ENCODE results near the gene ZNF419. TPM values are rescaled to one million over a fixed set of nuclear protein-coding genes. Genes with fewer than 3 reads are reported as not detected.

Gene ZNF419
- total and polyA plus RNA-seq, 9 of the 15 experiments (the other 6 are each of a cell fraction or from before 2014, with no cell fraction given) = 0.07 to 5.4 (median 1.5) TPM

DNA sequence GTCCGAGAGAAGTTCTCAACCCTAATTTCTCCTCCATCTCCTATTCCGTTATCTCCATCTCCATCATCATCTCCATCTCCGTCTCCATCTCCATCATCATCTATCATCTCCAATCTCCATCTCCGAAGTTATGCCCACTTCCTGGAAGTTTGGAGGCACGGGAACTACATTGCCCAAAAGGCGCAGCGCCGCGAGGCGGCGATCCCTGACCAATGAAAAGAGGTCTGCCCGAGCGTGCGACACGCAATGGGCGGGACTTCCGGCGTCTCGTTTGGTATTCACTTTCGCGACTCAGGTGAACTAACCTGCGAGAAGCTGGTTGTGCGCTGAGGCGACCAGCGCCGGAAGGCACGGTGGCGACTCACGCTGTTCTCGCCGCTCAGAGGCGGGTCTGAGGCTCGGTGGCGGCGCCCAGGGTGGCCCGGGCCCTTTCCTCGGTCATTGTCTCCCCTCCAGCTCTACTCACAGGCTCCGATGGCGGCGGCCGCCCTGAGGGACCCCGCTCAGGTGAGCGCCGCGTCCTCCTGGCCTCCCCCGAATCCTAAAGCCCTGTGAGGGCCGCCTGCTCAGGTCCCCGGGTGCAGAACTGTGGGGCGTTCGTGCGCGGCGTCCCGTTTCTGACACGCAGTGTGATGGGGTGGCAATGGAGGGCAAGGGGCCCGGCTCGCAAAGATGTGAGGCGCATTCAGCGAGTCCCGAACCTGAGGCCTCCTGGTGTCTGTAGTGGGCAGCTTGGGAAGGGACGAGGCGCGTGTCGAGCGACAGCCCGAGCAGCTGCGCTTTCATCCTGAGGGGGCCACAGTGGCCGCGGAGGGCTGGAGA is at the start of gene ZNF419 (continued):
- TF ChIP-seq AFF1 (IDR thresholded peaks at IDR 0.05; ENCODE audit: low read depth in 1 of 2, partially characterized antibody in 2 of 2) (peak in 1 of 2 experiments; percentile 84), GABPB1 (CRISPR knock-in tag; IDR thresholded peaks at IDR 0.05) (peak; percentile 90)

DNA sequence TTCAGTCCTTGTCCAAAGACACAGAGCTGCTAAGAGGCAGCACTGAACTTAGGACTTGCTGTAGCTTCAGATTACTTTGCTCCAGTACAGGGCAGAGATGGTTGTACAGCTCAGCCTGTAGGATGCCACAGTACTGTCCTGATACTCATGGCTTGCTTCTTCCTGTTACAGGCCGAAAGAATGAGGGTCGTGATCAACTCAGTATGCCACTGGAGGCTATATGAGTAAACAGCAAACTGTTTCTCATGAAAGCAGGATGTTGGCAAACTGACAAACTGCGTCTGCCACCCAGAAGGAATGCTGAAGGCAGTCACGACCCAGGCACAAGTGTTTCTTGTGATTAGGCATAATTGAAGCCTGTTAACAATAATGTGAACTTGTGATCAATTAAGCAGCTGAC is 49.6 kb upstream of the ZNF419 start:
- peaks cover 61% of the 10 kb centered on the region for H3K79me2 ChIP-seq (ENCODE audit: control insufficient read depth, insufficient read depth, low read length)
- no peak overlapping the region for H3K9ac ChIP-seq (ENCODE audit: insufficient read depth in 1 of 2, low read depth in 2 of 2, low read length in 2 of 2)
- no peak for ATAC-seq
- ChIA-PET CTCF (ENCODE audit: low intra/inter-chr PET ratio) (no interaction called here), POLR2A (no interaction called here)
- H3K4me2 ChIP-seq (ENCODE audit: insufficient read depth, low read length) = no peak overlapping the region
- no peak for FAIRE-seq
- no peaks in the 10 kb centered on the region for H3K9me1 ChIP-seq (ENCODE audit: control insufficient read depth, insufficient read depth, low read length)
- no peak overlapping the region for H2AFZ ChIP-seq (ENCODE audit: low read depth, low read length)
- in situ Hi-C loops (cut with MboI) (no loop called here), intact Hi-C loops (cut with micrococcal nuclease) (no loop called here)
- no peak for DNase-seq (ENCODE audit: extremely low read depth in 1 of 4, low spot score in 3 of 4)
- H4K20me1 ChIP-seq (replicated peaks; ENCODE audit: control insufficient read depth, insufficient read depth, low read length) = 0 out of 2 replicates have a peak, but pooled peaks cover 8% of the 10 kb centered on the region
- H3K27me3 ChIP-seq (ENCODE audit: control insufficient read depth in 2 of 2, insufficient read depth in 2 of 2, low read length in 2 of 2) = no peaks in the 10 kb centered on the region
- H3K4me3 ChIP-seq = no peak overlapping the region
- BruUV-seq (replicated peaks) = no TSS peak
- WGBS (ENCODE audit: insufficient coverage, low coverage, missing lambda C conversion rate) = 92% methylated on average over 4 of the region's 4 CpGs
- peaks cover 5% of the 10 kb centered on the region for H3K9me3 ChIP-seq (replicated peaks; ENCODE audit: control insufficient read depth, insufficient read depth, low read depth, low read length)
- H3K4me1 ChIP-seq (replicated peaks in 1 of 2; ENCODE audit: control insufficient read depth in 2 of 2, insufficient read depth in 2 of 2, low read length in 2 of 2) = peaks cover 5 to 9% of the 10 kb centered on the region in 2 experiments; a peak in 3 of 5 replicates
- peaks cover 23% of the 10 kb centered on the region; the same call in 2 of the 3 replicates for H3K36me3 ChIP-seq (ENCODE audit: control insufficient read depth, insufficient read depth, low read length)
- TF ChIP-seq ZNF75A (CRISPR knock-in tag; IDR thresholded peaks at IDR 0.05) (no peak), NEUROD1 (IDR thresholded peaks at IDR 0.05; ENCODE audit: borderline replicate concordance, low read depth, low read length, partially characterized antibody) (no peak), SRSF7 (optimal IDR thresholded peaks at IDR 0.05; ENCODE audit: low read depth, low read length) (no peak), WHSC1 (IDR thresholded peaks at IDR 0.05; ENCODE audit: low read length) (no peak)
- TF ChIP-seq, protein P1, sequence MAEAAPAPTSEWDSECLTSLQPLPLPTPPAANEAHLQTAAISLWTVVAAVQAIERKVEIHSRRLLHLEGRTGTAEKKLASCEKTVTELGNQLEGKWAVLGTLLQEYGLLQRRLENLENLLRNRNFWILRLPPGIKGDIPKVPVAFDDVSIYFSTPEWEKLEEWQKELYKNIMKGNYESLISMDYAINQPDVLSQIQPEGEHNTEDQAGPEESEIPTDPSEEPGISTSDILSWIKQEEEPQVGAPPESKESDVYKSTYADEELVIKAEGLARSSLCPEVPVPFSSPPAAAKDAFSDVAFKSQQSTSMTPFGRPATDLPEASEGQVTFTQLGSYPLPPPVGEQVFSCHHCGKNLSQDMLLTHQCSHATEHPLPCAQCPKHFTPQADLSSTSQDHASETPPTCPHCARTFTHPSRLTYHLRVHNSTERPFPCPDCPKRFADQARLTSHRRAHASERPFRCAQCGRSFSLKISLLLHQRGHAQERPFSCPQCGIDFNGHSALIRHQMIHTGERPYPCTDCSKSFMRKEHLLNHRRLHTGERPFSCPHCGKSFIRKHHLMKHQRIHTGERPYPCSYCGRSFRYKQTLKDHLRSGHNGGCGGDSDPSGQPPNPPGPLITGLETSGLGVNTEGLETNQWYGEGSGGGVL (CRISPR knock-in tag; IDR thresholded peaks at IDR 0.05) = no peak
- TF ChIP-seq, protein P2, sequence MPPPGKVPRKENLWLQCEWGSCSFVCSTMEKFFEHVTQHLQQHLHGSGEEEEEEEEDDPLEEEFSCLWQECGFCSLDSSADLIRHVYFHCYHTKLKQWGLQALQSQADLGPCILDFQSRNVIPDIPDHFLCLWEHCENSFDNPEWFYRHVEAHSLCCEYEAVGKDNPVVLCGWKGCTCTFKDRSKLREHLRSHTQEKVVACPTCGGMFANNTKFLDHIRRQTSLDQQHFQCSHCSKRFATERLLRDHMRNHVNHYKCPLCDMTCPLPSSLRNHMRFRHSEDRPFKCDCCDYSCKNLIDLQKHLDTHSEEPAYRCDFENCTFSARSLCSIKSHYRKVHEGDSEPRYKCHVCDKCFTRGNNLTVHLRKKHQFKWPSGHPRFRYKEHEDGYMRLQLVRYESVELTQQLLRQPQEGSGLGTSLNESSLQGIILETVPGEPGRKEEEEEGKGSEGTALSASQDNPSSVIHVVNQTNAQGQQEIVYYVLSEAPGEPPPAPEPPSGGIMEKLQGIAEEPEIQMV (tag; conservative IDR thresholded peaks at IDR 0.05; ENCODE audit: low read depth) = no peak
- no peak overlapping the region for H3K27ac ChIP-seq (ENCODE audit: extremely low read depth, low read depth, low read length)

Data from K562 (cell line).